ENCODE data around the gene ADAP2.

DNA sequence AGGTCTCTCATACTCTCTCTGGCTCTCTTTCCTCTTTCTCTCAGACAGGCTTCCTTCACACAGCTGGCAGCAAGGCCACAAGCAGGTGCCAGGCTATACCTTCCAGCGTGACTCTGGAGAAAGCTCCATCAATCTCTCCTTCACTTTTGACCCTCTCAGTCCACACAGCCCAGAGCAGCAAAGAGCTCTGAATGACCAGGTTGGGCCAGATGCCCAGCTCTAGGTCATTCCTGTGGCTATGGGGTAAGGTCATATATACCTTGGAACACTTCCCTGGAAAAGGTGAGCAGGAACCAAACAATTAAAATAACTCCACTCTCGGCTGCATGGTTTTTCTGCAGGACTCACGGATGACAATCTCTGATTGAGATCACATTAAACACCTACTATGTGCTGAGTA is 8.8 kb downstream of the ADAP2 start:
- TF ChIP-seq, protein P1, sequence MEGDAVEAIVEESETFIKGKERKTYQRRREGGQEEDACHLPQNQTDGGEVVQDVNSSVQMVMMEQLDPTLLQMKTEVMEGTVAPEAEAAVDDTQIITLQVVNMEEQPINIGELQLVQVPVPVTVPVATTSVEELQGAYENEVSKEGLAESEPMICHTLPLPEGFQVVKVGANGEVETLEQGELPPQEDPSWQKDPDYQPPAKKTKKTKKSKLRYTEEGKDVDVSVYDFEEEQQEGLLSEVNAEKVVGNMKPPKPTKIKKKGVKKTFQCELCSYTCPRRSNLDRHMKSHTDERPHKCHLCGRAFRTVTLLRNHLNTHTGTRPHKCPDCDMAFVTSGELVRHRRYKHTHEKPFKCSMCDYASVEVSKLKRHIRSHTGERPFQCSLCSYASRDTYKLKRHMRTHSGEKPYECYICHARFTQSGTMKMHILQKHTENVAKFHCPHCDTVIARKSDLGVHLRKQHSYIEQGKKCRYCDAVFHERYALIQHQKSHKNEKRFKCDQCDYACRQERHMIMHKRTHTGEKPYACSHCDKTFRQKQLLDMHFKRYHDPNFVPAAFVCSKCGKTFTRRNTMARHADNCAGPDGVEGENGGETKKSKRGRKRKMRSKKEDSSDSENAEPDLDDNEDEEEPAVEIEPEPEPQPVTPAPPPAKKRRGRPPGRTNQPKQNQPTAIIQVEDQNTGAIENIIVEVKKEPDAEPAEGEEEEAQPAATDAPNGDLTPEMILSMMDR (IDR thresholded peaks at IDR 0.05), result no peak
- TF ChIP-seq POLR2A (IDR thresholded peaks at IDR 0.05), result no peak

Data from Peyer's patch (tissue), 4 donors.